ENCODE data around the gene PCDH20. TPM values are rescaled to one million over a fixed set of nuclear protein-coding genes. Genes with fewer than 3 reads are reported as not detected.

Gene PCDH20
- polyA plus RNA-seq, 1 donor from 2014 or later = 8.0 TPM

DNA sequence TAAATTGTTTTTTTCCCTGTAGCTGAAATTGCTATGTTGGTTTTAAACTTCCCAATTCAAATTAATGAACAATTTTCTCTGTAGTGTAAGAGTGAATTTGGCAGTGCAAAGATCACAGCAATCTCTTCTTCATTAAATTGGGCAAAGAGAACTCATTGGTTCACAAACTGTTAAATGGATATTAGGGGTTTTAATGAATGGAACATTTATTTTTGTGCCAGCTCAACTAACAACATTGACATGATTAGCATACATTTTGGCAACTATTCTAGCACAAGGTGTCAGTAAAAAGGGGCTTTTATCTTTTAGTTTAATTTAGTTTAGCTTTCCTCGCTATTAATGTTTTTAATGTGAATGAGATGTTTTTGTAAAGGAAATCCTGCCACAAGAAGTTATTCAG lies 7.1 kb downstream of the PCDH20 start:
- Histone ChIP-seq H3K27ac (ENCODE audit: low read length) (no peak overlapping the region), H3K9ac (ENCODE audit: low read length) (no peak overlapping the region), H3K9me3 (ENCODE audit: low read length) (no peaks in the 10 kb centered on the region), H3K9me2 (ENCODE audit: insufficient read depth, low read length) (no peaks in the 10 kb centered on the region), H3K27me3 (ENCODE audit: insufficient read depth, low read depth, low read length) (peaks cover 21% of the 10 kb centered on the region), H3K79me2 (replicated peaks; ENCODE audit: insufficient read depth, low read length) (no peaks in the 10 kb centered on the region), H3F3A (ENCODE audit: insufficient read depth, low read length, poor library complexity, severe bottlenecking) (no peaks in the 10 kb centered on the region), H2AFZ (ENCODE audit: low read depth, low read length) (no peak overlapping the region), H3K4me2 (ENCODE audit: low read length) (no peak overlapping the region), H4K20me1 (ENCODE audit: insufficient read depth) (no peaks in the 10 kb centered on the region), H3K36me3 (ENCODE audit: insufficient read depth, low read length) (no peaks in the 10 kb centered on the region), H3K4me3 (ENCODE audit: low read length) (no peak overlapping the region)
- TF ChIP-seq, protein P1, sequence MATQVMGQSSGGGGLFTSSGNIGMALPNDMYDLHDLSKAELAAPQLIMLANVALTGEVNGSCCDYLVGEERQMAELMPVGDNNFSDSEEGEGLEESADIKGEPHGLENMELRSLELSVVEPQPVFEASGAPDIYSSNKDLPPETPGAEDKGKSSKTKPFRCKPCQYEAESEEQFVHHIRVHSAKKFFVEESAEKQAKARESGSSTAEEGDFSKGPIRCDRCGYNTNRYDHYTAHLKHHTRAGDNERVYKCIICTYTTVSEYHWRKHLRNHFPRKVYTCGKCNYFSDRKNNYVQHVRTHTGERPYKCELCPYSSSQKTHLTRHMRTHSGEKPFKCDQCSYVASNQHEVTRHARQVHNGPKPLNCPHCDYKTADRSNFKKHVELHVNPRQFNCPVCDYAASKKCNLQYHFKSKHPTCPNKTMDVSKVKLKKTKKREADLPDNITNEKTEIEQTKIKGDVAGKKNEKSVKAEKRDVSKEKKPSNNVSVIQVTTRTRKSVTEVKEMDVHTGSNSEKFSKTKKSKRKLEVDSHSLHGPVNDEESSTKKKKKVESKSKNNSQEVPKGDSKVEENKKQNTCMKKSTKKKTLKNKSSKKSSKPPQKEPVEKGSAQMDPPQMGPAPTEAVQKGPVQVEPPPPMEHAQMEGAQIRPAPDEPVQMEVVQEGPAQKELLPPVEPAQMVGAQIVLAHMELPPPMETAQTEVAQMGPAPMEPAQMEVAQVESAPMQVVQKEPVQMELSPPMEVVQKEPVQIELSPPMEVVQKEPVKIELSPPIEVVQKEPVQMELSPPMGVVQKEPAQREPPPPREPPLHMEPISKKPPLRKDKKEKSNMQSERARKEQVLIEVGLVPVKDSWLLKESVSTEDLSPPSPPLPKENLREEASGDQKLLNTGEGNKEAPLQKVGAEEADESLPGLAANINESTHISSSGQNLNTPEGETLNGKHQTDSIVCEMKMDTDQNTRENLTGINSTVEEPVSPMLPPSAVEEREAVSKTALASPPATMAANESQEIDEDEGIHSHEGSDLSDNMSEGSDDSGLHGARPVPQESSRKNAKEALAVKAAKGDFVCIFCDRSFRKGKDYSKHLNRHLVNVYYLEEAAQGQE (IDR thresholded peaks at IDR 0.05; ENCODE audit: borderline replicate concordance) = no peak
- TF ChIP-seq, protein P2, sequence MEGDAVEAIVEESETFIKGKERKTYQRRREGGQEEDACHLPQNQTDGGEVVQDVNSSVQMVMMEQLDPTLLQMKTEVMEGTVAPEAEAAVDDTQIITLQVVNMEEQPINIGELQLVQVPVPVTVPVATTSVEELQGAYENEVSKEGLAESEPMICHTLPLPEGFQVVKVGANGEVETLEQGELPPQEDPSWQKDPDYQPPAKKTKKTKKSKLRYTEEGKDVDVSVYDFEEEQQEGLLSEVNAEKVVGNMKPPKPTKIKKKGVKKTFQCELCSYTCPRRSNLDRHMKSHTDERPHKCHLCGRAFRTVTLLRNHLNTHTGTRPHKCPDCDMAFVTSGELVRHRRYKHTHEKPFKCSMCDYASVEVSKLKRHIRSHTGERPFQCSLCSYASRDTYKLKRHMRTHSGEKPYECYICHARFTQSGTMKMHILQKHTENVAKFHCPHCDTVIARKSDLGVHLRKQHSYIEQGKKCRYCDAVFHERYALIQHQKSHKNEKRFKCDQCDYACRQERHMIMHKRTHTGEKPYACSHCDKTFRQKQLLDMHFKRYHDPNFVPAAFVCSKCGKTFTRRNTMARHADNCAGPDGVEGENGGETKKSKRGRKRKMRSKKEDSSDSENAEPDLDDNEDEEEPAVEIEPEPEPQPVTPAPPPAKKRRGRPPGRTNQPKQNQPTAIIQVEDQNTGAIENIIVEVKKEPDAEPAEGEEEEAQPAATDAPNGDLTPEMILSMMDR (IDR thresholded peaks at IDR 0.05; ENCODE audit: poor library complexity, severe bottlenecking) = no peak
- TF ChIP-seq EP300 (conservative IDR thresholded peaks at IDR 0.05; ENCODE audit: poor library complexity, severe bottlenecking) = no peak
- no peak for TF ChIP-seq RAD21 (conservative IDR thresholded peaks at IDR 0.05)
- TF ChIP-seq MXI1 (conservative IDR thresholded peaks at IDR 0.05; ENCODE audit: poor library complexity, severe bottlenecking) = no peak
- no peak for TF ChIP-seq EZH2 (IDR thresholded peaks at IDR 0.05; ENCODE audit: borderline replicate concordance, insufficient read depth, low read length, poor library complexity, severe bottlenecking)
- no peak for TF ChIP-seq TAF1 (IDR thresholded peaks at IDR 0.05; ENCODE audit: low read depth)
- TF ChIP-seq POLR2AphosphoS5 (IDR thresholded peaks at IDR 0.05) = no peak
- TF ChIP-seq SMC3 (conservative IDR thresholded peaks at IDR 0.05; ENCODE audit: poor library complexity) = no peak

DNA sequence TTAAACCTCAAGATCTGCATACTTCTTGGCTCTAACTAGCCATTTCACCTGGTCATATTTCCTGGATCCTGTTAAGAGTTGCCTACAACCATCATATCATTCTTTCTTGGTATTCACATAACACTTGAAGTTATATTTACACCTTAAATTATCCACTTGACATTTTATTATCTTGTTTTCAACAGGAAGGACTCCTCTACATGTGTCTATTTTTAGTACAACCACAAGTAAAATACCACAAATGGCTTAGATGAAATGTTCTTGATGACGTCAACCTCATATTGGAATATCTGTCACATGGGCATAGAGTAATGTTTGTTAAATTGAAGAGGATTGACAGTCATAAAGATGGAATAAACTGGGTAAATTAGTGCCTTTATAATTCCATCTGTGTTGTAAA lies 9.4 kb downstream of the PCDH20 start:
- H3K9me2 ChIP-seq (ENCODE audit: insufficient read depth, low read length) = no peaks in the 10 kb centered on the region
- no peaks in the 10 kb centered on the region for H3K36me3 ChIP-seq (ENCODE audit: insufficient read depth, low read length)
- H3K4me2 ChIP-seq (ENCODE audit: low read length) = no peak overlapping the region
- no peaks in the 10 kb centered on the region for H3K79me2 ChIP-seq (replicated peaks; ENCODE audit: insufficient read depth, low read length)
- H2AFZ ChIP-seq (ENCODE audit: low read depth, low read length) = no peak overlapping the region
- H3F3A ChIP-seq (ENCODE audit: insufficient read depth, low read length, poor library complexity, severe bottlenecking) = no peaks in the 10 kb centered on the region
- H3K9ac ChIP-seq (ENCODE audit: low read length) = no peak overlapping the region
- no peak overlapping the region for H3K4me3 ChIP-seq (ENCODE audit: low read length)
- peak overlapping the region; percentile 41 for H3K27ac ChIP-seq (ENCODE audit: low read length)
- no peaks in the 10 kb centered on the region for H3K9me3 ChIP-seq (ENCODE audit: low read length)
- H4K20me1 ChIP-seq (ENCODE audit: insufficient read depth) = no peaks in the 10 kb centered on the region
- TF ChIP-seq MXI1 (conservative IDR thresholded peaks at IDR 0.05; ENCODE audit: poor library complexity, severe bottlenecking) (no peak), TAF1 (IDR thresholded peaks at IDR 0.05; ENCODE audit: low read depth) (no peak), SMC3 (conservative IDR thresholded peaks at IDR 0.05; ENCODE audit: poor library complexity) (no peak), POLR2AphosphoS5 (IDR thresholded peaks at IDR 0.05) (peak; percentile 9), RAD21 (conservative IDR thresholded peaks at IDR 0.05) (no peak), EZH2 (IDR thresholded peaks at IDR 0.05; ENCODE audit: borderline replicate concordance, insufficient read depth, low read length, poor library complexity, severe bottlenecking) (no peak)
- TF ChIP-seq, protein P2 (IDR thresholded peaks at IDR 0.05; ENCODE audit: poor library complexity, severe bottlenecking) = no peak
- TF ChIP-seq, protein P1 (IDR thresholded peaks at IDR 0.05; ENCODE audit: borderline replicate concordance) = no peak
- no peaks in the 10 kb centered on the region for H3K27me3 ChIP-seq (ENCODE audit: insufficient read depth, low read depth, low read length)
